ENCODE results near the gene TBX4.

The TBX4 gene

GRCh38 chr17:61457226-61457983 lies 5.2 kb downstream of the TBX4 start:
- DNase-seq (ENCODE audit: extremely low spot score), result no peak
- TF ChIP-seq HDGF (IDR thresholded peaks at IDR 0.05; ENCODE audit: borderline replicate concordance) (no peak), BHLHE40 (IDR thresholded peaks at IDR 0.05; ENCODE audit: borderline replicate concordance) (no peak), L3MBTL2 (conservative IDR thresholded peaks at IDR 0.05) (no peak), ZNF384 (IDR thresholded peaks at IDR 0.05) (no peak), SP1 (IDR thresholded peaks at IDR 0.05) (no peak)
- ChIA-PET CTCF (no interaction called here), POLR2A (no interaction called here)

GRCh38 chr17:61458000-61458399 lies 5.8 kb downstream of the TBX4 start:
- DNase-seq (ENCODE audit: extremely low spot score), result no peak
- TF ChIP-seq L3MBTL2 (conservative IDR thresholded peaks at IDR 0.05) (no peak), SP1 (IDR thresholded peaks at IDR 0.05) (no peak), CTBP1 (IDR thresholded peaks at IDR 0.05; ENCODE audit: borderline replicate concordance) (no peak), NFRKB (IDR thresholded peaks at IDR 0.05) (no peak), HDGF (IDR thresholded peaks at IDR 0.05; ENCODE audit: borderline replicate concordance) (no peak), TARDBP (IDR thresholded peaks at IDR 0.05) (no peak), FOXM1 (IDR thresholded peaks at IDR 0.05; ENCODE audit: borderline replicate concordance) (no peak), FOXA1 (IDR thresholded peaks at IDR 0.05) (no peak)
- ChIA-PET CTCF (no interaction called here), POLR2A (no interaction called here)

GRCh38 chr17:61458421-61459141 lies 6.4 kb downstream of the TBX4 start:
- TF ChIP-seq ELF4 (IDR thresholded peaks at IDR 0.05), result no peak
- TF ChIP-seq CTBP1 (IDR thresholded peaks at IDR 0.05; ENCODE audit: borderline replicate concordance), result no peak
- no peak for TF ChIP-seq PKNOX1 (IDR thresholded peaks at IDR 0.05)
- TF ChIP-seq FOXA1 (IDR thresholded peaks at IDR 0.05), result no peak
- TF ChIP-seq ZNF384 (IDR thresholded peaks at IDR 0.05), result no peak
- TF ChIP-seq SP1 (IDR thresholded peaks at IDR 0.05), result no peak
- TF ChIP-seq L3MBTL2 (conservative IDR thresholded peaks at IDR 0.05), result no peak
- TF ChIP-seq LEF1 (IDR thresholded peaks at IDR 0.05; ENCODE audit: borderline replicate concordance), result no peak
- TF ChIP-seq BHLHE40 (IDR thresholded peaks at IDR 0.05; ENCODE audit: borderline replicate concordance), result no peak
- TF ChIP-seq TARDBP (IDR thresholded peaks at IDR 0.05), result no peak
- no peak for TF ChIP-seq FOXK2 (IDR thresholded peaks at IDR 0.05)
- no peak for TF ChIP-seq ARNT (IDR thresholded peaks at IDR 0.05)
- TF ChIP-seq NFRKB (IDR thresholded peaks at IDR 0.05), result no peak
- TF ChIP-seq HDGF (IDR thresholded peaks at IDR 0.05; ENCODE audit: borderline replicate concordance), result no peak
- no peak for TF ChIP-seq SUZ12 (IDR thresholded peaks at IDR 0.05)
- no peak for TF ChIP-seq FOXM1 (IDR thresholded peaks at IDR 0.05; ENCODE audit: borderline replicate concordance)
- DNase-seq (ENCODE audit: extremely low spot score), result no peak
- CTCF ChIA-PET, result no interaction called here
- POLR2A ChIA-PET, result no interaction called here

- CTCF ChIA-PET, result no interaction called here
- DNase-seq (ENCODE audit: extremely low spot score), result no peak
- TF ChIP-seq CTBP1 (IDR thresholded peaks at IDR 0.05; ENCODE audit: borderline replicate concordance) (no peak), BHLHE40 (IDR thresholded peaks at IDR 0.05; ENCODE audit: borderline replicate concordance) (no peak), ZNF384 (IDR thresholded peaks at IDR 0.05) (no peak), FOXA1 (IDR thresholded peaks at IDR 0.05) (no peak)
- POLR2A ChIA-PET, result no interaction called here
Observed at GRCh38 chr17:61459142-61459809, 7.1 kb downstream of the TBX4 start.

GRCh38 chr17:61459939-61460718 lies 7.9 kb downstream of the TBX4 start:
- no peak for DNase-seq (ENCODE audit: extremely low spot score)
- TF ChIP-seq FOXA1 (IDR thresholded peaks at IDR 0.05) (no peak), FOXM1 (IDR thresholded peaks at IDR 0.05; ENCODE audit: borderline replicate concordance) (no peak), PKNOX1 (IDR thresholded peaks at IDR 0.05) (no peak), FOXK2 (IDR thresholded peaks at IDR 0.05) (no peak), L3MBTL2 (conservative IDR thresholded peaks at IDR 0.05) (no peak), NFRKB (IDR thresholded peaks at IDR 0.05) (no peak), SUZ12 (IDR thresholded peaks at IDR 0.05) (no peak), CTBP1 (IDR thresholded peaks at IDR 0.05; ENCODE audit: borderline replicate concordance) (no peak)
- ChIA-PET CTCF (interaction anchor here (1.1 kb wide), 1 partner anchor 35 kb away, joined by 3 read pairs; no protein-coding TSS in a partner anchor), POLR2A (interaction anchor here (0.9 kb wide), 1 partner anchor 9 kb away, joined by 4 read pairs; no protein-coding TSS in a partner anchor)
